GM19452 (cell line): Measurements from ENCODE around the gene ALPL.
"Not testable (repeated sequence)": the region's sequence is repeated elsewhere in the genome, so short reads cannot be mapped to it uniquely, and the experiment has no call there.

Experiments
- ATAC-seq: cut with Tn5 transposase; IDR thresholded peaks from one replicate; pipeline ENCODE4 v1.9.1; 2021; ENCODE audit not compliant: unreplicated experiment

ALPL gene

GRCh38 chr1:21507511-21508270 is 1.5 kb upstream of the ALPL start:
- no peak for ATAC-seq

GRCh38 chr1:21508580-21509350 is 458 bp upstream of the ALPL start:
- no peak for ATAC-seq

DNA sequence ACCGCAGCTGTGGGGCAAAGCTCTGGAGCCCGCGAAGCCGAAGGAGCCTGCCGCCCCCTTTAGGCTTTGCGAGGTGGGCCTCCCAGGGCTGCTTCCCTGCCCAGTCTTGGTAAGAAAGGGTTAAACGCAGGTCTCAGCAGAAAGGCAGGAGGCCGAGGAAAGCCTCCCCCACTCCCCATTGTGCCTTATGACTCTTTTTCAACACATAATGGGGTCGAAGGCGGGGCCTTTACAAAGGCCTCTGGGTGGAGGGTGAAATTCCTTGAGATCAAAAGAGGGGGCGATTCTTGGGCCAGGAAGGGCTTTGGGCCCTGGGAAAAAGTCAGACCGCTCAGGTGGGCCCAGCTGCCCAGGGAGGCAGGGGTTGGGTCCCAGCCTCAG is 880 bp downstream of the ALPL start:
- no peak for ATAC-seq

DNA sequence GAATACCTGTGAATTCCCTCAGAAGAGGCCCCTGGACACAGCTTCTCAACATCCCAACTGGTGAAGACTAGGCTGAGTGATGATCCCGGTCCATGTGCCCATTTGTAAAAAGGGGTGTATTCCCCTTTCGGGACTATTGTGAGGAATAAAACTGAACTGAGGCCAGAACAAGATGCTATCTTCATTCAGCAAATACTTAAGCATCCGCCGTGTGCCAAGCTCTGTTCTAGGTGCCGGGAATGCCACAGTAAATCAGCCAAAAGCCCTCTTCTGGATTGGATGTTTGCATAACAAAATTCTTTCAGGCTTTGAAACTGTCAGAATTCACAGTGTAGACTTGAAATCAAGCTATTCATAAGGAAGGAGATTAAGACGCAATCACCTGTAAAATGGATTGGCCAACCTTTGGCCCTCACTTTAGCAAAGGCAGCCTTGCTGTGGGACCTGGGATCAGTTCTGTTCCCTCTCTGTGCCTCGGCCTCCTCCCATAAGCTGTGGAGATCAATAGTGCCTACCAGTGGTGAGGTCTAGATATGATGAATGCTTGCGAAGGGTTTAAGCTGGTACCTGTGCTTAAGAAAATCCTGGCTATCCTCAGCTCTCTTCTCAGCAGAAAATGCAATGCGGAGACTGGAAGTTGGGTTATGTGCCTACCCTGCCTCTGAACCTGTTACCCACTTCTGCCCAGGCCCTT is 1.8 kb downstream of the ALPL start:
- ATAC-seq: no peak

DNA sequence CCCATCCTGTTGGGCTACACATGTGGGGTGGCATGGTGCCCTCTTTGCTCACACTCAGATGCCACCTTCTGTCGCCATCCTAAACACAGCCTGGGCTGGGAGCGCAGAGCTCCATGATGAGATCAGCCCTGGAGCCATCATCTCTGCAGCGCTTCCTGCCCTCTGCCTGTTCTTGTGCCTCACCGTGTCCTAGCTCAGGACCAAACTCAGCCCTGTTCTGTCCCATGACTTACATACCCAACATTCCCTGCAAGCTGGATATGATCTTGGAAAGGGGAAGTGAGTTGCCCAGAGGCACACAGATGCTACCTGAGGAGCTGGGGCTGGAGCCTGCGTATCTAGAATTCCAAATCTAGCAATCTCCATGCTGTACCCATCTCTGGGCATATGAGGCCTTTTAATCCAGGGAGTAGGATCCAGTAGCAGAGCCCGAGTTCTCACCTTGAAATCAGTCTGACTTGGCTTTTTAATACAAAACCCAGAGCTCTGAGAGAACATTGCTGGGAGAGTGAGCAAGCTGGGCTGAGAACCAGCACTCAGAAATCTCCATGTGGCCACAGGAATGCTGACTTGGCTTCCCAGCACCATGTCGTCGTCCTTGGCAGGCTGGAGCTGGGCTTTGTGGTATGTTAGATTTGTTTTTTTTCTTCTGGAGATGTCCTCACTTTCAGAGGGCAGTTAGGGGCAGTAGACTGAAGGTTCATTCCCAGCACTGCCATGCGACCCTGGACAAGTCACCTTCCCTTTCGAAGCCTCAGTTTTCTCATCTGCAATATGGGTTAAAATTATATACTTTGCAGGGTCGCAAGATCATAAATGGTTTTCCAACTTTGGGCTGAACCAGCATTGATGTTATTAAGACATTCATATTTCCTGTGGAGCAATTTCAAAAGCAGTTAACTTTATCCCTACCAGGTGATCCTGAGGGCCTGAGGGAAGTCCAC is 2.6 kb downstream of the ALPL start:
- no peak for ATAC-seq

- ATAC-seq: peak; percentile 94
Measured at GRCh38 chr1:21514245-21514644, 5.0 kb downstream of the ALPL start.

DNA sequence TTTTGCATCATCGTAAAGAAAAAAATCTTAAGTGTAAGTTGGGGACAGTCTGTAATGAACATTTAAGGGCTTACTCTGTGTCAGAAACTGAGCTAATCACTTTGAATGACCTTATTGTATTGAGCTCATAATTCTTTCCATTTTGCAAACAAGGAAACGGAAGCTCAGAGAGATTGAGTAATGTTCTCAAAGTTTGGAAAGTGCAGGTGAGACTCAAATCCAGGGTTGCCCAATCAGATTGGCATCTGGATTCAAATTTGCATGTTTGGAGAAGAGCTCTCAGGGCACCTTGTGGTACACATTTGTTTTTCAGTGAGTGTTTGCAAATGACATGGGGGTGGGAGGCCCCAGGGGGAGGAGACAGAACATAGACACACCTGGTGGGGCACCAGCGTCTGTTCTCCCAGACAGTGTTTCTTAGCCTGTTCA is 8.0 kb downstream of the ALPL start:
- ATAC-seq: no peak

GRCh38 chr1:21517660-21518480 is 8.6 kb downstream of the ALPL start:
- no peak for ATAC-seq

DNA sequence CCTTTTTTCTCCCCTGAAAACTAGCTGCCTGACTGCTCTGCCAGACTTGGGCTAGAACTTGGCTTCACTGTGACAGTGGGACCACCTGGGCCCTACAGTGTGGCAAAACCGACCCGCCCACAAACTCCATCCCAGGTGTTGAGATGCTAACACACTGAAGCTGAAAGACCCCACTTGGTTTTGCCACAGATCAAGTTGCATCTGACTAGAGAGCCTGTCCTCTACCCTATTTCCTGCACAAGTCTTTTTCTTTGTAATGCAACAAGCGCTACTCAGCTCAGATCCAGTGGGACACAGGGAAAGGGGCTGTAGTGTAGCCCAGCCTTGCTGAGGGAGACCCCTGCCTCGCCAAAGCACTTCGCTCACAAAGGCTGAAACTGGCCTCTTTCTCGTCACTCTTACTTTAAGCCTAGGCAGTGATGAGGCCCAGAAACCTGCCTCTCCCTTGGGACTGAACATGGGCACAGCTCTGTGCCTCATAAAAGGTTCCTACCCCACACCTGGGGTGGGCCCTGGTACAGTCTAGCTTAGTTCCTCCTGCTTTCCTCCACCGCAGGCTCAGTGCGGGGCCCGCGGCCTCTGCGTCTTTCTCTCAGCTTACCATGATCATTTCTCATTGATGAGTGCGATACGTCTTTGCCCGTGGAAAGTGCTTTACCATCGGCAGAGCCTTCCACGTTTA is 9.7 kb downstream of the ALPL start:
- no peak for ATAC-seq

DNA sequence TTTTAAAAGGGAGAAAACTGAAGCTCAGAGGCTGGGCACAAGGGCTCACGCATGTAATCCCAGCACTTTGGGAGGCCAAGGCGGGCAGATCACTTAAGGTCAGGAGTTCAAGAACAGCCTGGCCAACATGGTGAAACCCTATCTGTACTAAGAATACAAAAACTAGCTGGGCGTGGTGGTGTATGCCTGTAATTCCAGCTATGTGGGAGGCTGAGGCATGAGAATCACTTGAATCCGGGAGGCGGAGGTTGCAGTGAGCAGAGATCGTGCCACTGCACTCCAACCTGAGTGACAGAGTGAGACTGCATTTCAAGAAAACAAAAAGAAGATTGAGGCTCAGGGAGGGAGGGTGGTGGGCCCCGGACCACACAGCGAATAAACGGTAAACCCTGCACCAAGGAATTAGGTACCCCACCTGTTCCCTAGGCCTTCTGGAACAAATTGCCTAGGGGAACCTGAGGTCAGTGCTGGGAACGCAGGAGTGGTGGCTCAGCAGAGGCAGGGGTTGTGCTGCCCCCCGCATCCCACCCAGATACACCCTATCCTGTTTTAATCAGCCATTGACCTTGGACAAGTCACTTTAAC is 10.4 kb downstream of the ALPL start:
- not testable (repeated sequence) for ATAC-seq

GRCh38 chr1:21520899-21521716 is 11.9 kb downstream of the ALPL start:
- no peak for ATAC-seq

- ATAC-seq: no peak
Measured at GRCh38 chr1:21521717-21522060, 12.5 kb downstream of the ALPL start.

GRCh38 chr1:21522525-21523038 is 13.4 kb downstream of the ALPL start:
- no peak for ATAC-seq

DNA sequence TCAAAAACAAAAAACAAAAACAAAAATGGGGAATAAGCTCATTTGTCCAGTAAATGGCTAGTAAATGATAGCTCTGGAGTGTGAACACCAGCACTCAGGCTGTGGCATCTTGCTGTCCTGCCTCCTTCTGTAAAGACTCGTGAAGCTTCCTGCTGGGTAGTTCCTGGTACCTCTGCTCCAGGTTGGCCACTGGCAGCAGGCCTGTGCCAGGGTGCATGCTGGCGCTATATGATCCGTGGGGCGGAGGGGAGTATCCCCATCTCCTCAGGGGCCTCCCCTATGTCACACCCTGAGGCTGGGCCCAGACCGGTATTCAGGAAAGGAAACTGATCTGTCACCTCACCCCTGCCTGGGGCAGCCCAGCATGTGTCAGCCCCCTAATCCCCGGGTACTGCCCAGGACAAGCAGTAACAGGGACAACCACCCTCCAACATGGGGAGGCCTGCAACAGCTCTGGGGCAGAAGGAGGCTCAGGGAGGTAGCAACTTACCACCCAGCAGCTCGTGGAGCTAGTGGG is 14.1 kb downstream of the ALPL start:
- no peak for ATAC-seq

GRCh38 chr1:21524220-21524619 is 15.0 kb downstream of the ALPL start:
- no peak for ATAC-seq

DNA sequence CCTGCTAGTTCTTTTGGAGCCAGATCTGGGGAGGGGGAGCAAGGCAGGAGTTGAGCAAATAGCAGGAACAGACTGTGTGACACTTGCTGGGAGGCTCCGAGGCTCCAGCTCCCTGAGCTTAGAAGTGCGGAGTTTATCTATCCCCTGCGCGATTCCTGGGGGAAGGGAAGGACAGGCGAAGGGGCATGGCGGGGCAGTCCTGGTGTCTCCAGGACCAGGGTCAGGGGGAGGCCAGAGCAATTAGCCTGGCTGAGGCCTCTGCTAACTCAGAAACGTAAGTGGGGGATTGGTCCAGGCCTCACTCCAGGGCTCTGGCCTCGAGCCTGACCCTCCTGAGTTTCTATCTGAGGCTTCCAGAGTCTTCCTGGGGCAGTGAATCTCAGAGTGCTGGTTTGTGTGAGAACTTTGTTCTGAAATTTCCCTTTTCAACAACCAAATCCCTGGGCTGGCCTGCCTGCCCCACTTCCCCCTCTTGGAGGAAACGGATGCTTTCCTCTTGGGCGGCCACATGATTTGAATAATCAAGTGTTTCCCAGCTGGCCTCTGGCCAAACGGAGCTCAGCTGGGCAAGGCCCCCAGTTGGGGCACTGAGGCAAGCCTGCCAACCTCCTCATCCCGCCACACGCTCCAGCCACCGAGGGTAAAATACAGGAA is 15.6 kb downstream of the ALPL start:
- ATAC-seq: no peak

GRCh38 chr1:21525340-21525717 is 16.1 kb downstream of the ALPL start:
- no peak for ATAC-seq
